Neural progenitor cell (in vitro differentiated cells): ENCODE results near the gene GLP1R. TPM values are rescaled to one million over a fixed set of nuclear protein-coding genes. Genes with fewer than 3 reads are reported as not detected.

ENCODE experiments used
- DNase-seq: peaks from one replicate; pipeline ENCODE4 v3.0.0-alpha.2; 2016; ENCODE audit warnings: low spot score
- H2AFZ ChIP-seq: fragments of 200-600 bp; sonication (generic); replicated peaks from 2 replicates; pipeline ENCODE4 v1.6.1; 2016; ENCODE audit warnings: antibody characterized with exemption
- H3F3A ChIP-seq: fragments of 200-600 bp; sonication (generic); 2 replicates; pipeline ENCODE4 v1.6.1; 2016; ENCODE audit warnings: antibody characterized with exemption, low read depth
- H3K27ac ChIP-seq: fragments of 200-600 bp; sonication (generic); 2 replicates; pipeline ENCODE4 v1.5.1; 2016; ENCODE audit warnings: mild to moderate bottlenecking
- H3K27me3 ChIP-seq: fragments of 200-600 bp; sonication (generic); 2 replicates; pipeline ENCODE4 v1.6.1; 2016; ENCODE audit warnings: mild to moderate bottlenecking, moderate library complexity
- H3K36me3 ChIP-seq: fragments of 200-600 bp; sonication (generic); 2 replicates; pipeline ENCODE4 v1.5.1; 2016
- H3K4me1 ChIP-seq: fragments of 200-600 bp; sonication (generic); 2 replicates; pipeline ENCODE4 v1.6.1; 2016; ENCODE audit warnings: mixed run types
- H3K4me2 ChIP-seq: fragments of 200-600 bp; sonication (generic); 2 replicates; pipeline ENCODE4 v1.6.1; 2016
- H3K4me3 ChIP-seq: fragments of 200-600 bp; sonication (generic); 2 replicates; pipeline ENCODE4 v1.5.1; 2016
- H3K79me2 ChIP-seq: fragments of 200-600 bp; sonication (generic); 2 replicates; pipeline ENCODE4 v1.6.1; 2016; ENCODE audit warnings: low read depth
- H3K9ac ChIP-seq: fragments of 200-600 bp; sonication (generic); 2 replicates; pipeline ENCODE4 v1.6.1; 2016
- H3K9me3 ChIP-seq: fragments of 200-600 bp; sonication (generic); 2 replicates; pipeline ENCODE4 v1.5.1; 2016; ENCODE audit warnings: low read depth
- H4K20me1 ChIP-seq: fragments of 200-600 bp; sonication (generic); 2 replicates; pipeline ENCODE4 v1.6.1; 2016; ENCODE audit warnings: low read depth
- H3K27ac Mint-ChIP-seq: 3 replicates; pipeline ENCODE4 v1.8.0; 2021; ENCODE audit warnings: mixed read lengths
- H3K27me3 Mint-ChIP-seq: 2 replicates; pipeline ENCODE4 v1.8.0; 2022; ENCODE audit warnings: low read depth, mild to moderate bottlenecking, inconsistent platforms, moderate library complexity, mixed read lengths; ENCODE audit not compliant: insufficient read depth
- H3K36me3 Mint-ChIP-seq: 3 replicates; pipeline ENCODE4 v1.8.0; 2021; ENCODE audit warnings: mixed read lengths
- H3K4me1 Mint-ChIP-seq: 3 replicates; pipeline ENCODE4 v1.8.0; 2021; ENCODE audit warnings: mixed read lengths
- H3K4me3 Mint-ChIP-seq: 3 replicates; pipeline ENCODE4 v1.8.0; 2021; ENCODE audit warnings: mild to moderate bottlenecking, moderate library complexity, mixed read lengths
- H3K9me3 Mint-ChIP-seq: 3 replicates; pipeline ENCODE4 v1.8.0; 2020; ENCODE audit warnings: mixed read lengths
- CTCF ChIP-seq: fragments of 200-600 bp; sonication (generic); IDR thresholded peaks from 2 replicates; pipeline ENCODE4 v1.5.1; 2017; ENCODE audit warnings: antibody characterized with exemption, mild to moderate bottlenecking
- EZH2 ChIP-seq: fragments of 200-600 bp; sonication (generic); IDR thresholded peaks from 2 replicates; pipeline ENCODE4 v1.6.1; 2017; ENCODE audit warnings: antibody characterized with exemption, mild to moderate bottlenecking, moderate library complexity
- EZH2phosphoT487 ChIP-seq: fragments of 200-600 bp; sonication (generic); IDR thresholded peaks from 2 replicates; pipeline ENCODE4 v1.6.1; 2017; ENCODE audit warnings: antibody characterized with exemption
- total RNA-seq: library from RNA; depleted of rRNA; stranded (reverse); fragments of >200 nt; gene quantifications from 2 replicates; pipeline ENCODE4 v1.2.3, GENCODE V29; 2015; ENCODE audit warnings: low replicate concordance

Gene GLP1R
- total RNA-seq, 1 donor from 2014 or later = 0.82 TPM

- Histone ChIP-seq H3K79me2 (no peaks in the 10 kb centered on the region), H3K4me1 (no peaks in the 10 kb centered on the region), H2AFZ (no peak overlapping the region), H3K4me3 (no peak overlapping the region), H3K9ac (no peak overlapping the region), H3K4me2 (no peak overlapping the region), H3F3A (no peaks in the 10 kb centered on the region), H3K27me3 (no peaks in the 10 kb centered on the region), H3K36me3 (no peaks in the 10 kb centered on the region), H3K9me3 (no peaks in the 10 kb centered on the region), H4K20me1 (peaks cover 6% of the 10 kb centered on the region), H3K27ac (no peak overlapping the region)
- Mint-ChIP-seq H3K4me3 (no peak overlapping the region), H3K27me3 (peaks cover 13% of the 10 kb centered on the region), H3K36me3 (no peaks in the 10 kb centered on the region), H3K4me1 (peaks cover 6% of the 10 kb centered on the region), H3K27ac (no peak overlapping the region), H3K9me3 (no peaks in the 10 kb centered on the region)
- no peak for DNase-seq
- TF ChIP-seq EZH2phosphoT487 = no peak
- TF ChIP-seq EZH2 = no peak
- no peak for TF ChIP-seq CTCF
Measured at GRCh38 chr6:39082310-39082709, 33.7 kb downstream of the GLP1R start.

- H3K9me3 Mint-ChIP-seq = no peaks in the 10 kb centered on the region
- Histone ChIP-seq H3K4me1 (peaks cover 8% of the 10 kb centered on the region), H3K27me3 (no peaks in the 10 kb centered on the region), H3K4me3 (no peak overlapping the region), H2AFZ (no peak overlapping the region), H3K27ac (no peak overlapping the region), H3K9ac (no peak overlapping the region), H3K79me2 (no peaks in the 10 kb centered on the region), H3K36me3 (no peaks in the 10 kb centered on the region), H3F3A (peaks cover 6% of the 10 kb centered on the region), H3K4me2 (no peak overlapping the region), H3K9me3 (no peaks in the 10 kb centered on the region), H4K20me1 (peaks cover 9% of the 10 kb centered on the region)
- no peak overlapping the region for H3K27ac Mint-ChIP-seq
- H3K36me3 Mint-ChIP-seq = no peaks in the 10 kb centered on the region
- DNase-seq = no peak
- no peak for TF ChIP-seq EZH2phosphoT487
- no peak for TF ChIP-seq CTCF
- no peak for TF ChIP-seq EZH2
- peaks cover 13% of the 10 kb centered on the region for H3K27me3 Mint-ChIP-seq
- H3K4me3 Mint-ChIP-seq = no peak overlapping the region
- H3K4me1 Mint-ChIP-seq = peaks cover 14% of the 10 kb centered on the region
Measured at GRCh38 chr6:39083231-39083634, 34.7 kb downstream of the GLP1R start.

- no peak overlapping the region for H3K27ac ChIP-seq
- H3K4me1 Mint-ChIP-seq = peaks cover 27% of the 10 kb centered on the region
- TF ChIP-seq EZH2phosphoT487 (no peak), CTCF (no peak)
Measured at GRCh38 chr6:39084506-39084905, 35.9 kb downstream of the GLP1R start.

More at GRCh38 chr6:39084506-39084905, 35.9 kb downstream of the GLP1R start:
- Histone ChIP-seq H3K79me2 (no peaks in the 10 kb centered on the region), H3K4me3 (no peak overlapping the region), H3K4me1 (peaks cover 17% of the 10 kb centered on the region), H3K4me2 (no peak overlapping the region), H2AFZ (no peak overlapping the region), H3K27me3 (no peaks in the 10 kb centered on the region), H3K9me3 (no peaks in the 10 kb centered on the region), H3K36me3 (no peaks in the 10 kb centered on the region), H3K9ac (no peak overlapping the region), H3F3A (peaks cover 15% of the 10 kb centered on the region), H4K20me1 (peaks cover 17% of the 10 kb centered on the region)
- peaks cover 13% of the 10 kb centered on the region for H3K27me3 Mint-ChIP-seq
- no peak overlapping the region for H3K4me3 Mint-ChIP-seq
- no peaks in the 10 kb centered on the region for H3K9me3 Mint-ChIP-seq
- DNase-seq = no peak
- H3K36me3 Mint-ChIP-seq = no peaks in the 10 kb centered on the region
- no peak overlapping the region for H3K27ac Mint-ChIP-seq
